GM12865 (cell line): Measurements from ENCODE around the gene CA5A.

Experiments
- DNase-seq: peaks from one replicate; pipeline ENCODE4 v3.0.0; 2010; ENCODE audit warnings: low read depth
- H3K4me3 ChIP-seq: 2 replicates; pipeline ENCODE4 v1.5.1; 2011; ENCODE audit warnings: mild to moderate bottlenecking, low read depth, low read length, control low read depth
- CTCF ChIP-seq: IDR thresholded peaks from 2 replicates; pipeline ENCODE4 v1.5.1; 2011; ENCODE audit warnings: low read length, control low read depth, low read depth, inconsistent platforms; ENCODE audit not compliant: insufficient read depth; ENCODE audit errors: missing control alignments

Gene CA5A

GRCh38 chr16:87968541-87968940 is 32.2 kb upstream of the CA5A start:
- no peak for DNase-seq
- TF ChIP-seq CTCF: no peak
- H3K4me3 ChIP-seq: no peak overlapping the region

- H3K4me3 ChIP-seq: no peak overlapping the region
- no peak for DNase-seq
- no peak for TF ChIP-seq CTCF
Observed at GRCh38 chr16:87966685-87967185, 30.4 kb upstream of the CA5A start.

- no peak overlapping the region for H3K4me3 ChIP-seq
- TF ChIP-seq CTCF: no peak
- DNase-seq: no peak
Observed at GRCh38 chr16:87966064-87966645, 29.8 kb upstream of the CA5A start.

- no peak overlapping the region for H3K4me3 ChIP-seq
- DNase-seq: no peak
- TF ChIP-seq CTCF: no peak
Observed at GRCh38 chr16:87965417-87965816, 29.1 kb upstream of the CA5A start.

- no peak overlapping the region for H3K4me3 ChIP-seq
- no peak for TF ChIP-seq CTCF
- DNase-seq: no peak
Observed at GRCh38 chr16:87964049-87964659, 27.8 kb upstream of the CA5A start.

GRCh38 chr16:87963400-87963799 is 27.1 kb upstream of the CA5A start:
- no peak for TF ChIP-seq CTCF
- no peak for DNase-seq
- no peak overlapping the region for H3K4me3 ChIP-seq

GRCh38 chr16:87961623-87962022 is 25.3 kb upstream of the CA5A start:
- no peak for TF ChIP-seq CTCF
- DNase-seq: no peak
- H3K4me3 ChIP-seq: no peak overlapping the region
